Large intestine (tissue), 12 donors: ENCODE results near the gene GASK1B. TPM values are rescaled to one million over a fixed set of nuclear protein-coding genes. Genes with fewer than 3 reads are reported as not detected.

Experiments
- DNase-seq, 2 donors: peaks; one replicate each; pipeline versions ENCODE4 v3.0.0 to v3.0.0-alpha.2; 2013
- H3K27ac ChIP-seq: one replicate; pipeline ENCODE4 v1.5.1; 2013; ENCODE audit warnings: low read length
- H3K27me3 ChIP-seq: 2 replicates; pipeline ENCODE4 v1.6.1; 2013; ENCODE audit warnings: low read length; ENCODE audit not compliant: control insufficient read depth, insufficient read depth
- H3K36me3 ChIP-seq: 2 replicates; pipeline ENCODE4 v1.6.1; 2013; ENCODE audit warnings: low read length; ENCODE audit not compliant: control insufficient read depth, insufficient read depth
- H3K4me1 ChIP-seq: one replicate; pipeline ENCODE4 v1.6.1; 2013; ENCODE audit warnings: low read length; ENCODE audit not compliant: control insufficient read depth, insufficient read depth
- H3K4me3 ChIP-seq: one replicate; pipeline ENCODE4 v1.5.1; 2013; ENCODE audit warnings: low read length
- H3K9me3 ChIP-seq: one replicate; pipeline ENCODE4 v1.6.1; 2013; ENCODE audit warnings: mild to moderate bottlenecking, low read depth, low read length, moderate library complexity; ENCODE audit not compliant: control insufficient read depth
- WGBS: methylation state at CpG from one replicate; pipeline ENCODE4 v1.1.5; 2013; ENCODE audit warnings: low lambda C conversion rate; ENCODE audit not compliant: insufficient coverage; 5-methylcytosine and 5-hydroxymethylcytosine counted together
- long read RNA-seq, 11 donors: transcript quantifications; one replicate each; lab custom pipeline, GENCODE V29; 2026
- polyA plus RNA-seq: library from polyadenylated mRNA; unstranded; fragments of 120-200 nt; gene quantifications from one replicate; pipeline ENCODE4 v1.2.1, GENCODE V29; 2013

The GASK1B gene
- polyA plus RNA-seq: 39.6 TPM
- long read RNA-seq, donor 1, full-length matches to known transcripts: 4 of 4 reads
- long read RNA-seq, donor 1, partial matches to known transcripts: 0 of 4 reads
- long read RNA-seq, donor 1, other reads (novel, unspliced or antisense): 0 of 4 reads
- long read RNA-seq, donor 2, full-length matches to known transcripts: 3 of 8 reads
- long read RNA-seq, donor 2, partial matches to known transcripts: 5 of 8 reads
- long read RNA-seq, donor 2, other reads (novel, unspliced or antisense): 0 of 8 reads
- long read RNA-seq, donor 3, partial matches to known transcripts: 9 of 10 reads
- long read RNA-seq, donor 3, other reads (novel, unspliced or antisense): 0 of 10 reads
- long read RNA-seq, donor 4: 0 reads
- long read RNA-seq, donor 5, full-length matches to known transcripts: 1 of 1 reads
- long read RNA-seq, donor 5, partial matches to known transcripts: 0 of 1 reads
- long read RNA-seq, donor 5, other reads (novel, unspliced or antisense): 0 of 1 reads
- long read RNA-seq, donor 6: 0 reads
- long read RNA-seq, donor 7, full-length matches to known transcripts: 3 of 3 reads
- long read RNA-seq, donor 7, partial matches to known transcripts: 0 of 3 reads
- long read RNA-seq, donor 7, other reads (novel, unspliced or antisense): 0 of 3 reads
- long read RNA-seq, donor 8, full-length matches to known transcripts: 5 of 5 reads
- long read RNA-seq, donor 8, partial matches to known transcripts: 0 of 5 reads
- long read RNA-seq, donor 8, other reads (novel, unspliced or antisense): 0 of 5 reads
- long read RNA-seq, donor 9, partial matches to known transcripts: 0 of 2 reads
- long read RNA-seq, donor 9, other reads (novel, unspliced or antisense): 0 of 2 reads
- long read RNA-seq, donor 10, full-length matches to known transcripts: 2 of 2 reads
- long read RNA-seq, donor 10, partial matches to known transcripts: 0 of 2 reads
- long read RNA-seq, donor 10, other reads (novel, unspliced or antisense): 0 of 2 reads
- long read RNA-seq, donor 11: 0 reads

DNA sequence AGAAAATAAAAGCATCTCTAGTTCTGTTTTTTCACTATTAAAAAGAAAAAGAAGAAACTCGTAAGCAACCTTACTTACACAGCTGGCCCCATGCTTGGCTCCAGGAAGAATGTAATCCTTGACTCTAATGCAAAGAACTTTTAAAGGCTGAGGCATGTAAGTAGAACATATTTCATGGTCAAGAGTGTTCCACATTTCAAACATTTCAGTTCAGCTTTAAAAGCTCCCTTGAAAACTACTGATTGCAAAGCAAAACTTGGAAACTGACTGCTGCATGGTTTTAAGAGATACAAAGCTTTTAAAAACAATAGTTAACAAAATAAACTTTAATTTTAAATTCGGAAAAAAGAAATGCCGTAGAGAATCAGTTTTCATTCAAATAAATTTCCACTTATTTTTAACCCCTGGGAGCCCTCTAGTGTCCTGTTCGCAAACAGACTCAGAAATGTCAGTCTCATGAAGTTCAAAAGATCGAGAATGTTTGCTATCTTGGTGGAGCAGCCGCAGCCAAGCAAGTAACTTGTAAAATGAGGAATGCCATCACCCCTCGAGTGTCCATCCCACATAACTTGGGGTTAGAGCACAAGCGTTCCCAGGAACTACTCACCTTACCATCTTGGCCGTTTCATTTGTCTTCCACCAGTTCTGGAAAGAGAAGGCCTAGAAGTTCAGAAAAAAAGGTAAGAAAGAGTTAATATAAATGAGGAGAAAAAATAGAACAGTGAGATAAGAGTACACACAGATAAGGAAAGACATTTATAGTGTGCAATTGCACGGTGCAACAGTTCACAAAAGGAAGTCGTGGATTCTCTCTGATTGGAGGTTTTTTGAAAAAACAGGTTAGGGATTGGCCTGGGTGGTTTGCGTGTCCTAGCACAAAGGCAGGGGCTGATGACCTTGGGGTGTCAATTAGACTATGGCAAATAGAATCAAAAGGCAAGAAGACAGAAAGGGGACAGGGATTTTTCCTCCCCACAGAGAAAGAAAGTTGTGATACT is at the start of gene GASK1B:
GASK1B (minus strand) TSS at position 765 of the 998 bp plus-strand sequence. CDS start 1,650 bp downstream, outside the sequence.
- WGBS: 0% methylated on average over 4 of the region's 12 CpGs
- peak within 1 kb of the TSS; percentile 75 for H3K4me3 ChIP-seq
- H3K4me1 ChIP-seq: peaks cover 25% of the 10 kb centered on the region

DNA sequence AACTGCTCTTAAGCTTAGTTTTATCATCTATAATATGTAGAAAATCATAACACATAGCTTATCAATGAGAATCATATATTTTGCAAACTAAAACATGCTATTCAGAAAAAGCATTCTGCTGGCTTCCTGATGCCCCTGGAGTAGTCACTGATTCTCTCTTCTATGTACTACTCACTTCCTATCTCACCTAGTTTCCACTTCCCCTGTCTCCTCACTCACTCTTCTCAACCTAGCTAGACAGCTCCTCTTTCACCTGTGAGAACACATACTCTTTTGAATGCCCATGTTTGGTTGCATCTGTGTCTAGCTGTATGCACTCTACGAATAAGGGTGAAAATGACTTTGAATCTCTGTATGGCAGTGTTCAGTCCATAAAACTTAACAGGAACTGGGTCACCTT is 46.8 kb upstream of the GASK1B start:
- no CpG with 5 or more reads among the region's 1 CpG for WGBS
- no peak for DNase-seq
- Histone ChIP-seq H3K36me3 (peaks cover 42% of the 10 kb centered on the region), H3K27me3 (no peaks in the 10 kb centered on the region), H3K27ac (no peak overlapping the region), H3K4me1 (no peaks in the 10 kb centered on the region), H3K9me3 (no peaks in the 10 kb centered on the region), H3K4me3 (no peak overlapping the region)

More for the DNA sequence above, at the start of gene GASK1B:
- H3K27ac ChIP-seq: peak within 1 kb of the TSS; percentile 82
- H3K36me3 ChIP-seq: no peaks in the 10 kb centered on the region
- H3K9me3 ChIP-seq: no peaks in the 10 kb centered on the region
- peak; percentile 58 to 91 for DNase-seq
- H3K27me3 ChIP-seq: no peaks in the 10 kb centered on the region

DNA sequence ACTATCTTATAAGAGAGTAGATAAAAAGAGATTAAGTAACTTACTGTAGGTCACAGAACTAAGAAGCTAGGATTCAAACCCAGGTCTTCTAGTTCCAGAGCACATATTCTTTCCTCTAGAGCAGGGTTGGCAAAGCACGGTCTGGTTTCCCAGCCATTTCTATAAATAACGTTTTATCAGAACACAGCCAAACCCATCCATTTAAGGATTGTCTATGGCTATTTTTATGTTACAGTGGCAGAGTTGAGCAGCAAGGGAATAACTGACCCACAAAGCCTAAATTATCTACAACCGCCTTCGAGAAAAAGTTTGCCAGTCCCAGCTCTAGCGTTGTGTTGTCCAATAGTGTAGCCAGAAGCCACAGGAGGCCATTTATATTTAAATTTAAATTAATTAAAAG is 44.9 kb upstream of the GASK1B start:
- 100% methylated on average over 3 of the region's 5 CpGs for WGBS
- Histone ChIP-seq H3K9me3 (no peaks in the 10 kb centered on the region), H3K4me3 (no peak overlapping the region), H3K27me3 (no peaks in the 10 kb centered on the region), H3K27ac (no peak overlapping the region), H3K36me3 (peaks cover 46% of the 10 kb centered on the region), H3K4me1 (peaks cover 5% of the 10 kb centered on the region)
- DNase-seq: no peak

DNA sequence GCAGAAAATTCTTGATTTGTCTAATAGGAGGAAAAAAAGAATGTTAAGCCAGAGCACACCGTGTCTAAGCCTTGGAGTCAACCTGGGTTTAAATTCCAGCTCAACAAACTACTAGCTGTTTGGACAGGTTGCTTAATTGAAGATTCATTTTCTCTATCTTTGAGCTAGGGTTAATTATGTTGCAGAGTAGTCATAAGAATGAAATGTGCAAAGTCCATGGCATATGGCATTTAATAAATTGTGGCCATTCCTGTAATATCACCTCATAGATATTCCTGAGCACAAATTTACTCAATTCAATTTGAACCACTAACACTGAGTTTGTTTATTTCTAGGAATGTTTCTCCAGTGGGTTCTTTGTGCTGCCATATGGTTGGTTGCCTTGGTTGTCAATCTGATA is 42.0 kb upstream of the GASK1B start:
- no peaks in the 10 kb centered on the region for H3K9me3 ChIP-seq
- peaks cover 28% of the 10 kb centered on the region for H3K36me3 ChIP-seq
- no CpG with 5 or more reads among the region's 1 CpG for WGBS
- H3K4me3 ChIP-seq: no peak overlapping the region
- peaks cover 8% of the 10 kb centered on the region for H3K4me1 ChIP-seq
- peak overlapping the region; percentile 48 for H3K27ac ChIP-seq
- H3K27me3 ChIP-seq: no peaks in the 10 kb centered on the region
- peak; percentile 23 to 65 for DNase-seq

DNA sequence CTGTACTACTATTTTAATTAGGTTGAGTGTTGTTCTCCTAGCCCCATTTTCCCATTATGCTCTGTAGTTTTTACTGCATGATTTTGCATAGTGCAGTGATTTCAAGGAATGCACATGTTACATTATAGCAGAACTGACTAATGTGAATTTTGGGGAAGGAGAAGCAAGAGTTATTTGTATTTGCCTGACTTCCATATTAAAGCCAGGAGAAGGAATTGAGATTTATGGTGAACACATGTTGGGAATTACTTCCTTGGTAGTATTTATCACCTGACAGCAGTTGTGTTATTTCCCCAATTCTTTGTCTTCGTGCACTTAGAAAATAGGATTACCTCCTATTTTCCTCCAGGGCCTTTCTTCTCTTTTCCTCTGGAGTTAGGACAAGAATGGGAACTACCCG is 40.6 kb upstream of the GASK1B start:
- no peak overlapping the region for H3K4me3 ChIP-seq
- peaks cover 12% of the 10 kb centered on the region for H3K4me1 ChIP-seq
- no peaks in the 10 kb centered on the region for H3K27me3 ChIP-seq
- H3K36me3 ChIP-seq: peaks cover 19% of the 10 kb centered on the region
- no peak for DNase-seq
- H3K9me3 ChIP-seq: no peaks in the 10 kb centered on the region
- H3K27ac ChIP-seq: peak overlapping the region; percentile 48
- 83% methylated on average over 1 of the region's 2 CpGs for WGBS

DNA sequence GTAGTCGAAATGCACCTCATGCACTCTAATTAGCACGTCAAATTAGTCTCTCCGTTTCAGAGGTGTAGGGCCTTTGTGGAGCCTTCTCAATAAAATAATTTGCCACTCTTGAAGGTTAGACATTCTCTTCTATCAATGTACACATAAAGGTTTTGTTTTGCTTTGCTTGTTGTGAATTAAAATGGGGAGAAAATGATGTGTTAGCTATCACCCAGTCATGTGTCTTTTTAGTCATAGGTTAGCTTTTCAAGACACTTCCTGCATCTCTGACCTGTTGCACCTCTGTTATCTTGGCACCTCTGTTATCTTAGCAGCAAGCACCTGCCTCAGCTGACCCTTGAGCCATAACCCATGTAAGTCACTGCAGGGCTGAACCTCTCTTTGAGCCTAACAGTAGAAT is 38.4 kb upstream of the GASK1B start:
- Histone ChIP-seq H3K4me3 (peak overlapping the region; percentile 67), H3K27me3 (no peaks in the 10 kb centered on the region), H3K27ac (peak overlapping the region; percentile 97), H3K36me3 (peaks cover 13% of the 10 kb centered on the region), H3K9me3 (no peaks in the 10 kb centered on the region), H3K4me1 (peaks cover 12% of the 10 kb centered on the region)
- 20% methylated on average over 1 of the region's 3 CpGs for WGBS
- DNase-seq: peak; percentile 91 to 95

DNA sequence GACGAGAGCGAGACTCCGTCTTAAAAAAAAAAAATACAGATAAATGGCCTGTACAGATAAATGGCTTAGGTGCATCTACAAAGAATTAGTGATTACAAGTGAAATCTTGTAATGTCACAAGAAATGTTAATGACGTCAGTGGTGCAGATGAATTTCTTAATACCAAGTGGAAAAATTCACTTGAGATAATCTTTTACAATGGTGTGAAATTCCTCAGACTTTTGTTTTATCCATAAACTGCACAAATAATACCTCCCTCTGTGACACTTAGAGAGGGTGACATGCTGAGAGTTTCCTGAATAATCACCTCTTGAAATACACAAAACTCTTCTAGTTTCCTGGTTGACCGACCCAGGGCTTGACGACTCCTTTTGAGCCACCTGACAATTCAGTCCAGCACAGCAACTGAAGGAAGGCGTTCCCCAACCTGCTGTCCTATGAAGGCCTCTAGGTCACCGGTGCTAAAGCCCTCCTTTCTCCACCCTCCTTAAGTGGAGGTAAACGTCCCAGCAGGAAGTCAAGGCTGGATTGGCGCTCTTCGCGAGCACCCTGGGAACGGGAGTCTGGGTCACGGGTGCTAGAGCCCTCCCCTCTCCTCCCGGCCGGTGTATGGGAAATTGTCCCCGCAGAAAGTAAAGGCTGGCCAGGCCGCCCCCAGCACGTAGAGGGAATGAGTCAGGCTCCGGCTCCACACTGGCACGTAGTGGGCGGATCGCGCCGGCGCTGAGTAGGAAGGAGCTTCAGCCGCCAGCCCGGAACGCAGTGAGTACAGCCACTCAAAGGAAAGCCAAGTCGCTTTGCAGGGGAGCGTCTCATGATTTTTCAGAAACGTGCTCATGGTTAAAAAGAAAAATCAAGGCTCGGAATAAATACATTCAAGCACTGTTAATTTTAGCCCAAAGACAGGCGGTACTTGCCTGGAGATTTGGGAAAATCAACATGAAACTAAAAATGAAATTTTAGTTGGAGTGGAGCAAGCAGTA is 37.3 kb upstream of the GASK1B start, which contains the start of gene TMEM144:
TMEM144 (plus strand) TSS at position 662 of the 983 bp plus-strand sequence. CDS start 2,182 bp downstream, outside the sequence.
- Histone ChIP-seq H3K4me3 (peak within 1 kb of the TSS; percentile 67), H3K9me3 (no peaks in the 10 kb centered on the region), H3K4me1 (peaks cover 12% of the 10 kb centered on the region), H3K27me3 (no peaks in the 10 kb centered on the region), H3K36me3 (peaks cover 10% of the 10 kb centered on the region), H3K27ac (peak within 1 kb of the TSS; percentile 97)
- DNase-seq: peak; percentile 95 to 99
- WGBS: 52% methylated on average over 5 of the region's 34 CpGs

DNA sequence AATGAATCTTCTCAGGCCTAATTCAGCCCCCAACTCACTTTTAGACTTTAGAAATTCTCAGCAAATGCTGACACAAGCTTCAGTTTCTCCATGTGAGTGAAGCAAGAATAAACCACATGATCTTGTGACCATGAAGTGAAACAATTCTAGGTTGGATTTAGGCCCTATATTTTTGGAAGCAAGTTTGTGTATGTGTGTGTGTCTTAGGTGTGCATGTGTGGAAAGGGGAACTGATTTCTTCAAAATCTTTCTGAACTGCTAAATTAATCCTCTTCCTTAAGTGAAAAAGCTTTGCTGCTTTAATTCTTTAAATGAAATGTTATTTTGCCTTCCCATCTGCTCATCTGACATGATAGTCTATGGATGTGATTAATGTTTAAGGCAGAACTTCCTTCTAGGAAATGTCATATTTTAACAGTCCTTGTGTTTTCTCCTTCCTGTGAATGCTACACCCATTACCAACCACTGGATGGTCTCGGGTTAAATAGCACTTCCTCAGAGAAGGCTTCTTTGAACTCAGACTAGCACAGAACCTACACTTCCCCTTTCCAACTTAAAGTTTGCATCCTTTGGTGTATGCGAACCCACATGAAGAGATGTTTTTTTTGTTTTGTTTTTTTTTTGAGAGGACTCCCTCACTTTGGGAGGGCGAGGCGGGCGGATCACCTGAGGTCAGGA is 36.3 kb upstream of the GASK1B start:
- no peak overlapping the region for H3K4me3 ChIP-seq

More for the DNA sequence above, 36.3 kb upstream of the GASK1B start:
- peak overlapping the region; percentile 97 for H3K27ac ChIP-seq
- H3K27me3 ChIP-seq: no peaks in the 10 kb centered on the region
- H3K36me3 ChIP-seq: peaks cover 7% of the 10 kb centered on the region
- peak in 1 of 2 donors; percentile 36 for DNase-seq
- H3K9me3 ChIP-seq: no peaks in the 10 kb centered on the region
- no CpG with 5 or more reads among the region's 5 CpGs for WGBS
- peaks cover 10% of the 10 kb centered on the region for H3K4me1 ChIP-seq
